ENCODE data around the gene SAMD4A. TPM values are rescaled to one million over a fixed set of nuclear protein-coding genes. Genes with fewer than 3 reads are reported as not detected.

SAMD4A gene
- total and polyA plus RNA-seq, 2 experiments from 2014 or later: 7.2 to 33.0 TPM

- no peak overlapping the region for H3K9ac ChIP-seq
- WGBS, 2 experiments (ENCODE audit: low coverage in 1 of 2, low lambda C conversion rate in 2 of 2, missing lambda C conversion rate in 2 of 2): 91 to 93% methylated on average over 12 of the region's 12 CpGs
- no peaks in the 10 kb centered on the region for H4K20me1 ChIP-seq (ENCODE audit: insufficient read depth)
- H3K4me1 ChIP-seq (ENCODE audit: insufficient read depth): peaks cover 9% of the 10 kb centered on the region
- DNase-seq: no peak
- no peaks in the 10 kb centered on the region for H3K27me3 ChIP-seq (replicated peaks; ENCODE audit: insufficient read depth)
- no peak overlapping the region for H3K27ac ChIP-seq
- H3F3A ChIP-seq (ENCODE audit: insufficient read depth): no peaks in the 10 kb centered on the region
- H3K4me3 ChIP-seq: no peak overlapping the region
- H3K9me3 ChIP-seq (ENCODE audit: low read depth): no peaks in the 10 kb centered on the region
- in situ Hi-C loops (cut with MboI): no loop called here
- H3K9me2 ChIP-seq (ENCODE audit: insufficient read depth): no peaks in the 10 kb centered on the region
- TF ChIP-seq EZH2phosphoT487 (IDR thresholded peaks at IDR 0.05; ENCODE audit: insufficient read depth, low read depth) (no peak), EZH2 (IDR thresholded peaks at IDR 0.05; ENCODE audit: insufficient read depth, poor library complexity, severe bottlenecking) (no peak)
- H3K79me2 ChIP-seq (ENCODE audit: insufficient read depth): no peaks in the 10 kb centered on the region
- H3K36me3 ChIP-seq (ENCODE audit: low read depth): peaks cover 13% of the 10 kb centered on the region; the same call in 1 of the 2 replicates
- no peak overlapping the region for H3K4me2 ChIP-seq (ENCODE audit: unreplicated experiment)
- no peak overlapping the region for H2AFZ ChIP-seq
These were observed 196.8 kb downstream of the SAMD4A start for GRCh38 chr14:54763761-54764160.

- Histone ChIP-seq H3F3A (ENCODE audit: insufficient read depth) (peaks cover 25% of the 10 kb centered on the region), H3K4me3 (no peak overlapping the region), H2AFZ (no peak overlapping the region), H3K4me2 (ENCODE audit: unreplicated experiment) (no peak overlapping the region), H3K79me2 (ENCODE audit: insufficient read depth) (0 out of 2 replicates have a peak, but pooled peaks cover 6% of the 10 kb centered on the region), H3K27ac (no peak overlapping the region), H3K9me3 (ENCODE audit: low read depth) (no peaks in the 10 kb centered on the region), H4K20me1 (ENCODE audit: insufficient read depth) (no peaks in the 10 kb centered on the region), H3K9me2 (ENCODE audit: insufficient read depth) (no peaks in the 10 kb centered on the region), H3K36me3 (ENCODE audit: low read depth) (peaks cover 20% of the 10 kb centered on the region), H3K27me3 (replicated peaks; ENCODE audit: insufficient read depth) (no peaks in the 10 kb centered on the region), H3K9ac (no peak overlapping the region), H3K4me1 (ENCODE audit: insufficient read depth) (peaks cover 12% of the 10 kb centered on the region)
- 87 to 89% methylated on average over 18 of the region's 18 CpGs for WGBS, 2 experiments (ENCODE audit: low coverage in 1 of 2, low lambda C conversion rate in 2 of 2, missing lambda C conversion rate in 2 of 2)
- DNase-seq: no peak
- in situ Hi-C loops (cut with MboI): no loop called here
- TF ChIP-seq EZH2 (IDR thresholded peaks at IDR 0.05; ENCODE audit: insufficient read depth, poor library complexity, severe bottlenecking) (no peak), EZH2phosphoT487 (IDR thresholded peaks at IDR 0.05; ENCODE audit: insufficient read depth, low read depth) (no peak)
These were observed 199.6 kb downstream of the SAMD4A start for GRCh38 chr14:54766276-54767138.

- DNase-seq: no peak
- 0 out of 2 replicates have a peak, but pooled peaks cover 6% of the 10 kb centered on the region for H3K79me2 ChIP-seq (ENCODE audit: insufficient read depth)
- peaks cover 22% of the 10 kb centered on the region for H3K36me3 ChIP-seq (ENCODE audit: low read depth)
- no peak overlapping the region for H3K27ac ChIP-seq
- no peaks in the 10 kb centered on the region for H4K20me1 ChIP-seq (ENCODE audit: insufficient read depth)
- no peaks in the 10 kb centered on the region for H3K27me3 ChIP-seq (replicated peaks; ENCODE audit: insufficient read depth)
- peaks cover 31% of the 10 kb centered on the region for H3F3A ChIP-seq (ENCODE audit: insufficient read depth)
- no peak for TF ChIP-seq EZH2phosphoT487 (IDR thresholded peaks at IDR 0.05; ENCODE audit: insufficient read depth, low read depth)
- no peak for TF ChIP-seq EZH2 (IDR thresholded peaks at IDR 0.05; ENCODE audit: insufficient read depth, poor library complexity, severe bottlenecking)
- no peak overlapping the region for H3K4me3 ChIP-seq
- no peak overlapping the region for H2AFZ ChIP-seq
- H3K4me1 ChIP-seq (ENCODE audit: insufficient read depth): peaks cover 13% of the 10 kb centered on the region
- no peaks in the 10 kb centered on the region for H3K9me2 ChIP-seq (ENCODE audit: insufficient read depth)
- 80 to 83% methylated on average over 10 of the region's 10 CpGs for WGBS, 2 experiments (ENCODE audit: low coverage in 1 of 2, low lambda C conversion rate in 2 of 2, missing lambda C conversion rate in 2 of 2)
- H3K4me2 ChIP-seq (ENCODE audit: unreplicated experiment): no peak overlapping the region
- H3K9ac ChIP-seq: no peak overlapping the region
- no peaks in the 10 kb centered on the region for H3K9me3 ChIP-seq (ENCODE audit: low read depth)
- in situ Hi-C loops (cut with MboI): no loop called here
These were observed 200.2 kb downstream of the SAMD4A start for GRCh38 chr14:54767139-54767431.

GRCh38 chr14:54767450-54767849, 200.5 kb downstream of the SAMD4A start:
- Histone ChIP-seq H3K79me2 (ENCODE audit: insufficient read depth) (0 out of 2 replicates have a peak, but pooled peaks cover 6% of the 10 kb centered on the region), H3K4me3 (no peak overlapping the region), H3K9ac (no peak overlapping the region), H3K9me3 (ENCODE audit: low read depth) (no peaks in the 10 kb centered on the region), H3K4me2 (ENCODE audit: unreplicated experiment) (no peak overlapping the region), H3K9me2 (ENCODE audit: insufficient read depth) (no peaks in the 10 kb centered on the region), H3F3A (ENCODE audit: insufficient read depth) (peaks cover 34% of the 10 kb centered on the region), H2AFZ (no peak overlapping the region), H3K27ac (no peak overlapping the region), H3K36me3 (ENCODE audit: low read depth) (peaks cover 22% of the 10 kb centered on the region), H3K27me3 (replicated peaks; ENCODE audit: insufficient read depth) (no peaks in the 10 kb centered on the region), H4K20me1 (ENCODE audit: insufficient read depth) (no peaks in the 10 kb centered on the region), H3K4me1 (ENCODE audit: insufficient read depth) (peaks cover 13% of the 10 kb centered on the region)
- no peak for TF ChIP-seq EZH2 (IDR thresholded peaks at IDR 0.05; ENCODE audit: insufficient read depth, poor library complexity, severe bottlenecking)
- TF ChIP-seq EZH2phosphoT487 (IDR thresholded peaks at IDR 0.05; ENCODE audit: insufficient read depth, low read depth): no peak
- in situ Hi-C loops (cut with MboI): no loop called here
- WGBS, 2 experiments (ENCODE audit: low coverage in 1 of 2, low lambda C conversion rate in 2 of 2, missing lambda C conversion rate in 2 of 2): 96 to 100% methylated on average over 3 of the region's 3 CpGs
- no peak for DNase-seq
